ENCODE data around the gene BORCS5. TPM values are rescaled to one million over a fixed set of nuclear protein-coding genes. Genes with fewer than 3 reads are reported as not detected.
A peak's percentile ranks its signal among the peaks of the same experiment; 100 is the strongest.
"Not testable (repeated sequence)": the region's sequence is repeated elsewhere in the genome, so short reads cannot be mapped to it uniquely, and the experiment has no call there.

BORCS5 gene
- total RNA-seq, 1 donor = 18.3 TPM

GRCh38 chr12:12501121-12501520 lies 144.2 kb downstream of the BORCS5 start:
- DNase-seq (ENCODE audit: low read depth) = no peak
- no peak overlapping the region for H3K4me3 ChIP-seq (ENCODE audit: low read depth, low read length)
- TF ChIP-seq CTCF (IDR thresholded peaks at IDR 0.05; ENCODE audit: insufficient read depth, low read length) = no peak

GRCh38 chr12:12502130-12502814 lies 145.4 kb downstream of the BORCS5 start:
- H3K4me3 ChIP-seq (ENCODE audit: low read depth, low read length); DNase-seq (ENCODE audit: low read depth): not testable (repeated sequence)

- no peak for DNase-seq (ENCODE audit: low read depth)
- H3K4me3 ChIP-seq (ENCODE audit: low read depth, low read length) = no peak overlapping the region
- no peak for TF ChIP-seq CTCF (IDR thresholded peaks at IDR 0.05; ENCODE audit: insufficient read depth, low read length)
Measured at GRCh38 chr12:12502815-12503151, 145.9 kb downstream of the BORCS5 start.

GRCh38 chr12:12503384-12504078 lies 146.7 kb downstream of the BORCS5 start:
- H3K4me3 ChIP-seq (ENCODE audit: low read depth, low read length) = no peak overlapping the region
- DNase-seq (ENCODE audit: low read depth) = no peak
- no peak for TF ChIP-seq CTCF (IDR thresholded peaks at IDR 0.05; ENCODE audit: insufficient read depth, low read length)

GRCh38 chr12:12505544-12506495 lies 148.9 kb downstream of the BORCS5 start:
- TF ChIP-seq CTCF (IDR thresholded peaks at IDR 0.05; ENCODE audit: insufficient read depth, low read length) = no peak
- peak overlapping the region; percentile 54 for H3K4me3 ChIP-seq (ENCODE audit: low read depth, low read length)

GRCh38 chr12:12506496-12506890 lies 149.6 kb downstream of the BORCS5 start:
- H3K4me3 ChIP-seq (ENCODE audit: low read depth, low read length) = peak overlapping the region; percentile 54
- peak; percentile 16 for TF ChIP-seq CTCF (IDR thresholded peaks at IDR 0.05; ENCODE audit: insufficient read depth, low read length)
- DNase-seq (ENCODE audit: low read depth) = peak; percentile 51

More at GRCh38 chr12:12505544-12506495, 148.9 kb downstream of the BORCS5 start:
- peak; percentile 76 for DNase-seq (ENCODE audit: low read depth)

GRCh38 chr12:12507121-12507520 lies 150.2 kb downstream of the BORCS5 start:
- DNase-seq (ENCODE audit: low read depth) = no peak
- no peak overlapping the region for H3K4me3 ChIP-seq (ENCODE audit: low read depth, low read length)
- TF ChIP-seq CTCF (IDR thresholded peaks at IDR 0.05; ENCODE audit: insufficient read depth, low read length) = no peak

Measured in fibroblast of the aortic adventitia (primary cell).